Esophagus muscularis mucosa (tissue), 4 donors: ENCODE data around the gene ZRANB1. TPM values are rescaled to one million over a fixed set of nuclear protein-coding genes. Genes with fewer than 3 reads are reported as not detected.
"Not testable (repeated sequence)": the region's sequence is repeated elsewhere in the genome, so short reads cannot be mapped to it uniquely, and the experiment has no call there.

Experiments used
- DNase-seq: peaks from one replicate; pipeline ENCODE4 v3.0.0-alpha.2; 2017; ENCODE audit errors: extremely low spot score
- H3K27ac ChIP-seq, 4 donors: fragments of 200-600 bp; sonication (generic); replicated peaks in 1 of 4; 1 replicate in 3 of 4; 2 replicates in 1 of 4; pipeline ENCODE4 v1.5.1; 2016 to 2019; ENCODE audit warnings: mild to moderate bottlenecking in 1 of 4
- H3K27me3 ChIP-seq, 4 donors: fragments of 200-600 bp; sonication (generic); one replicate each; pipeline versions ENCODE4 v1.5.1 to v1.6.0; 2016 to 2019
- H3K36me3 ChIP-seq, 4 donors: fragments of 200-600 bp; sonication (generic); one replicate each; pipeline ENCODE4 v1.5.1; 2016 to 2019
- H3K4me1 ChIP-seq, 4 donors: fragments of 200-600 bp; sonication (generic); one replicate each; pipeline ENCODE4 v1.5.1; 2016 to 2019
- H3K4me3 ChIP-seq, 4 donors: fragments of 200-600 bp; sonication (generic); 1 replicate in 2 of 4; 2 replicates in 2 of 4; pipeline ENCODE4 v1.5.1; 2016 to 2019; ENCODE audit warnings: mild to moderate bottlenecking in 4 of 4, moderate library complexity in 1 of 4
- H3K9me3 ChIP-seq, 4 donors: fragments of 200-600 bp; sonication (generic); 1 replicate in 3 of 4; 2 replicates in 1 of 4; pipeline ENCODE4 v1.5.1; 2016 to 2019
- CTCF ChIP-seq, 3 experiments: fragments of 200-600 bp in 2 of 3; fragments of 450-650 bp in 1 of 3; sonication (generic) in 2 of 3; IDR thresholded peaks; one replicate each; pipeline ENCODE4 v1.5.1; 2017 to 2019; ENCODE audit warnings: antibody characterized with exemption in 3 of 3, mild to moderate bottlenecking in 2 of 3, moderate library complexity in 1 of 3
- EP300 ChIP-seq: sonication (generic); formaldehyde crosslinking; IDR thresholded peaks from one replicate; pipeline ENCODE4 v1.6.1; 2017; ENCODE audit warnings: antibody characterized with exemption
- POLR2A ChIP-seq: fragments of 450-650 bp; IDR thresholded peaks from one replicate; pipeline ENCODE4 v1.6.1; 2017; ENCODE audit warnings: antibody characterized with exemption, moderate library complexity, mild to moderate bottlenecking, low read depth
- POLR2AphosphoS5 ChIP-seq, 2 donors: sonication (generic); formaldehyde crosslinking; IDR thresholded peaks; one replicate each; pipeline ENCODE4 v1.6.1; 2017; ENCODE audit warnings: antibody characterized with exemption in 2 of 2
- WGBS: methylation state at CpG from one replicate; pipeline ENCODE4 v1.1.5; 2018; 5-methylcytosine and 5-hydroxymethylcytosine counted together
- intact Hi-C: fragments of 100-400 bp; cut with DNase I; formaldehyde crosslinking; loops from one replicate; pipeline ENCODE4 v1.15.1; 2023
- total RNA-seq, 4 donors: library from RNA; depleted of rRNA; stranded (reverse); fragments of >200 nt; gene quantifications; one replicate each; pipeline versions ENCODE4 v1.1.0 to v1.2.1, GENCODE V29; 2016

ZRANB1 gene
- total RNA-seq, 4 donors from 2014 or later = 30.7 to 42.9 (median 34.8) TPM

- Histone ChIP-seq H3K9me3 (no peaks in the 10 kb centered on the region), H3K27me3 (no peaks in the 10 kb centered on the region), H3K36me3 (no peaks in the 10 kb centered on the region), H3K4me1 (peaks cover 10 to 21% (median 17%) of the 10 kb centered on the region in 4 donors), H3K4me3 (no peak overlapping the region), H3K27ac (no peak overlapping the region)
- no peak for TF ChIP-seq EP300
- 95% methylated on average over 8 of the region's 8 CpGs for WGBS
- intact Hi-C loops = no loop called here
- no peak for DNase-seq
Observed at GRCh38 chr10:124909563-124909962, 32.4 kb upstream of the ZRANB1 start.

- Histone ChIP-seq H3K4me1 (peaks cover 15 to 29% (median 26%) of the 10 kb centered on the region in 4 donors), H3K9me3 (no peaks in the 10 kb centered on the region), H3K27ac (peak overlapping the region; percentile 34 to 69 (median 56)), H3K27me3 (no peaks in the 10 kb centered on the region), H3K4me3 (no peak overlapping the region), H3K36me3 (no peaks in the 10 kb centered on the region)
- WGBS = 42% methylated on average over 14 of the region's 14 CpGs
- no peak for DNase-seq
- TF ChIP-seq EP300 (no peak), POLR2AphosphoS5 (IDR thresholded peaks at IDR 0.05) (no peak), CTCF (IDR thresholded peaks at IDR 0.05) (no peak), POLR2A (no peak)
- intact Hi-C loops = loop anchor here (10.0 kb wide), 2 partner anchors 143 to 243 kb away; no protein-coding TSS in a partner anchor
Observed at GRCh38 chr10:124911124-124912067, 30.5 kb upstream of the ZRANB1 start.

GRCh38 chr10:124912101-124912886 is 29.6 kb upstream of the ZRANB1 start:
- H3K27ac ChIP-seq = peak overlapping the region; percentile 34 to 69 (median 56)
- H3K36me3 ChIP-seq = no peaks in the 10 kb centered on the region
- no peak for DNase-seq
- peaks cover 15 to 29% (median 26%) of the 10 kb centered on the region in 4 donors for H3K4me1 ChIP-seq
- no peak overlapping the region for H3K4me3 ChIP-seq
- no peaks in the 10 kb centered on the region for H3K9me3 ChIP-seq
- H3K27me3 ChIP-seq = no peaks in the 10 kb centered on the region
- 72% methylated on average over 5 of the region's 5 CpGs for WGBS
- intact Hi-C loops = loop anchor here (10.0 kb wide), 2 partner anchors 143 to 243 kb away; no protein-coding TSS in a partner anchor
- no peak for TF ChIP-seq EP300
- TF ChIP-seq POLR2A = no peak
- no peak for TF ChIP-seq CTCF (IDR thresholded peaks at IDR 0.05)
- TF ChIP-seq POLR2AphosphoS5 (IDR thresholded peaks at IDR 0.05) = no peak

- Histone ChIP-seq H3K36me3 (no peaks in the 10 kb centered on the region), H3K4me1 (peaks cover 17 to 30% (median 29%) of the 10 kb centered on the region in 4 donors), H3K27me3 (no peaks in the 10 kb centered on the region), H3K27ac (no peak overlapping the region), H3K4me3 (no peak overlapping the region), H3K9me3 (no peaks in the 10 kb centered on the region)
- TF ChIP-seq CTCF (IDR thresholded peaks at IDR 0.05) = no peak
- no peak for TF ChIP-seq POLR2A
- no peak for TF ChIP-seq EP300
- TF ChIP-seq POLR2AphosphoS5 (IDR thresholded peaks at IDR 0.05) = no peak
- 88% methylated on average over 3 of the region's 3 CpGs for WGBS
- DNase-seq = no peak
- intact Hi-C loops = loop anchor here (10.0 kb wide), 2 partner anchors 142 to 242 kb away; no protein-coding TSS in a partner anchor
Observed at GRCh38 chr10:124913167-124913566, 28.8 kb upstream of the ZRANB1 start.

- not testable (repeated sequence) for H3K4me3 ChIP-seq, H3K27ac ChIP-seq, DNase-seq, H3K9me3 ChIP-seq, H3K36me3 ChIP-seq, H3K27me3 ChIP-seq
- H3K4me1 ChIP-seq = peaks cover 29 to 43% (median 41%) of the 10 kb centered on the region in 4 donors
- intact Hi-C loops = loop anchor here (10.0 kb wide), 2 partner anchors 140 to 240 kb away; no protein-coding TSS in a partner anchor
- WGBS = 92% methylated on average over 16 of the region's 16 CpGs
Observed at GRCh38 chr10:124914398-124914797, 27.5 kb upstream of the ZRANB1 start.
